HG03457 (cell line): ENCODE data around the gene ZGPAT.
"Not testable (repeated sequence)": the region's sequence is repeated elsewhere in the genome, so short reads cannot be mapped to it uniquely, and the experiment has no call there.

Experiments used
- ATAC-seq: cut with Tn5 transposase; IDR thresholded peaks from one replicate; pipeline ENCODE4 v1.9.1; 2021; ENCODE audit warnings: moderate number of reproducible peaks; ENCODE audit not compliant: unreplicated experiment

ZGPAT gene, protein sequence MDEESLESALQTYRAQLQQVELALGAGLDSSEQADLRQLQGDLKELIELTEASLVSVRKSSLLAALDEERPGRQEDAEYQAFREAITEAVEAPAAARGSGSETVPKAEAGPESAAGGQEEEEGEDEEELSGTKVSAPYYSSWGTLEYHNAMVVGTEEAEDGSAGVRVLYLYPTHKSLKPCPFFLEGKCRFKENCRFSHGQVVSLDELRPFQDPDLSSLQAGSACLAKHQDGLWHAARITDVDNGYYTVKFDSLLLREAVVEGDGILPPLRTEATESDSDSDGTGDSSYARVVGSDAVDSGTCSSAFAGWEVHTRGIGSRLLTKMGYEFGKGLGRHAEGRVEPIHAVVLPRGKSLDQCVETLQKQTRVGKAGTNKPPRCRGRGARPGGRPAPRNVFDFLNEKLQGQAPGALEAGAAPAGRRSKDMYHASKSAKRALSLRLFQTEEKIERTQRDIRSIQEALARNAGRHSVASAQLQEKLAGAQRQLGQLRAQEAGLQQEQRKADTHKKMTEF

GRCh38 chr20:63707558-63708300 is at the start of gene ZGPAT, which contains the start of gene ARFRP1:
Gene ZGPAT, plus strand, starts transcription at chr20:63708039. Its CDS starts 542 bp downstream, at chr20:63708581.
Gene ARFRP1, minus strand, starts transcription at chr20:63707976. Its CDS starts 885 bp downstream, at chr20:63707091.
- peak; percentile 51 for ATAC-seq

DNA sequence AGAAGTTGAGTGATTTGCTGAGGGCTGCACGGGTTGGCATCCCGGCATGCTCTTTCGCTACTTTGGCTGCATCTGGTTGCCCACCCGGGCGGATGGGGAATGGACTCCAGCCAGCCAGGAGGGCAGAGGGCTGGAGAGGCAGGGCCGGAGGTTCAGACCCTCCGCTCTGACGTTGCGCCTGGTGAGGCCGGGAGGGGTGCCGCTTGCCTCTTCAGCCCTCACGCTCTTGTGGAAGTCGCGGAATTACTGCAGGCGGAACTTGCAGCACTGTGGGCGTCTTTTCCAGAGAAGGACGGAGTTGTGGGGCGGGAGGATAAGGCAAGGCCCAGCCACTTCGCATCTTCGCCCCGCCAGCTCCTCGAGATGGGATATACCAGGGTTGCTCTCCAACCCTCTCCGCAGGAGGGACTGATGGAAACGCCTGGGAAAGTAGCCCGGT is 49.1 kb upstream of the ZGPAT start:
- peak; percentile 23 for ATAC-seq

- ATAC-seq = no peak
These were observed 48.5 kb upstream of the ZGPAT start for GRCh38 chr20:63659370-63659769.

DNA sequence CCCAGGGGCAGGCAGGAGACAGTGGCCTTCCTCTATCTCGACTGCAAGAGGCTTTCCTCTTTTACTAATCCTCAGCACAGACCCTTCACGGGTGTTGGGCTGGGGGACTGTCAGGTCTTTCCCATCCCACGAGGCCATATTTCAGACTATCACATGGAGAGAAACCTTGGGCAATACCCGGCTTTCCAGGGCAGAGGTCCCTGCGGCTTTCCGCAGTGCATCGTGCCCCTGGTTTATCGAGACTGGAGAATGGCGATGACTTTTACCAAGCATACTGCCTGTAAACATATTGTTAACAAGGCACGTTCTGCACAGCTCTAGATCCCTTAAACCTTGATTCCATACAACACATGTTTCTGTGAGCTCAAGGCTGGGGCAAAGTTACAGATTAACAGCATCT is 47.7 kb upstream of the ZGPAT start:
- not testable (repeated sequence) for ATAC-seq

DNA sequence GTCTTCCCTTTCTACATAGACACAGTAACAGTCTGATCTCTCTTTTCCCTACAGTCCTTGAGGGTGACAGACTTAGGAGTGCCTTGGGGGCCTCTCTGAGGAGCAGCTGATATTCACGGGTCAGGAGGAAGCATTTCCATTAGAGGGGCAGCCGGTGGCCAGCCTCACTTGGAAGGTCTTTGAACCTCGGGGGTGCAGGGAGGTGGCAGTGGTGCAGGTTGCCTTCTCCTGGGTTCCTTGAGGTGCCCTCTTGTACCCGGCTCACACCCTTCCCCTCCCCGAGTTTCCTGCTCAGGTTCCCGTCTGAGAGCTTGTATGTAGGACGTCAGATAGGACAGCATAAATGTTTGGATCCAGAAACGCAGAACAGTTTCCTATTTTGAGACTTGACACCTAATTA is 47.2 kb upstream of the ZGPAT start:
- ATAC-seq = no peak

GRCh38 chr20:63661108-63661507 is 46.7 kb upstream of the ZGPAT start:
- no peak for ATAC-seq

DNA sequence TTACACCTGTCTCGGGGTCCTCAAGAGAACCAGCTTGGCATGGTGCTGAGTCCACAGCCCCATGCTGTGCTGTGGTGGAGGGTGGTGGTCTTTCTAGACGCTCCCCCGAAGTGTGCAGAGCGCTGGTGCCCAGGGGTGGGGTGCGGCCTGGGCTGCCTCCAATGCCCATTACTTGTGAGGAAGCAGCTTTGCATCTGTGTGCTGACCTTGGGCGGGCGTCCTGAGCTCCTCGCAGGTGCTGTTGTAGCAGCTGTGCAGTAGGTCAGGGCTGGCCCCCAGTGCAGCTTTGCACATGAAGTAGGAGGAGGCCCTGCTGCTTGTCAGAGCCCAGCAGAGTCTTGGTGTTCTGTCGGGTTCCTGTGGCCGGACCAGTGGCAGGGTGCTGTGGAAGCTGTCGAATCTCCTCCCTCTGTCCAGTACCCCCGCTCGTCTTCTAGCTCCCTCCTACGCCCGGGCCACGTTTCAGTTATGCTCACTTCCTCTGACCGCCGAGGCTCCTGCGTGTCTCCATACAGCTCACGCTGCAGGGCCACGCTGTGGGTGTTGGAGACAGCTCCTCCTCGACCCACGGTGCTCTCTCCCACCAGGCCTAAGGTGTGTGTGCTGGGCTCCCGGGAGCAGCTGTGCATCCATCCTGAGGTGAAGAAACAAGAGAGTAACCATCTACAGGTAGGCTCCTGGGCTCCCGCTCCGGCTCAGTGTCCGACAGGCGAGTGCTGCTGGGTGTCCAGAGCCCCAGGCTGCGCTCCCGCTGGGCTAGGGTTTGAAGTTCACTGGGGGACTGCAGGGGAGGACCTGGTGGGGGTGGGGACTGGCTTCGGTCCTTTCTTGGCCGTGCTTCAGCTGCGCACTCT is 45.7 kb upstream of the ZGPAT start:
- no peak for ATAC-seq

DNA sequence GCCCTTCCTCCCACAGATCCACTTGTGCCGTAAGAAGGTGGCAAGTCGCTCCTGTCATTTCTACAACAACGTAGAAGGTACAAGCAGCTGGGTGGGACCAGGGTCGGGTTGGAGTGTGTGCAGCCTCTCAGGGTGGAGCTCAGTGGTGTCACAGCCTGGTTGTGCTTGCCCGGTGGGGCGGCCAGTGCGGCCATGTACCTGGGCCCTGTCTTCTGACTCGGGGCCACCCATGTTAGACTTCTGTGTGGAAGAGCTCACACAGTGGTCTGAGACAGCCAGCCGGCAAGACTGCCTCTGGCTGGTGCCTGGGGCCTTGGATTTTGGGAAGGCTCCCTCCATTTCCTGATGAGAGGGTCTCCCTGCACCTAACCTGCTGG is 45.0 kb upstream of the ZGPAT start:
- no peak for ATAC-seq

- ATAC-seq = no peak
These were observed 44.3 kb upstream of the ZGPAT start for GRCh38 chr20:63663332-63664066.

DNA sequence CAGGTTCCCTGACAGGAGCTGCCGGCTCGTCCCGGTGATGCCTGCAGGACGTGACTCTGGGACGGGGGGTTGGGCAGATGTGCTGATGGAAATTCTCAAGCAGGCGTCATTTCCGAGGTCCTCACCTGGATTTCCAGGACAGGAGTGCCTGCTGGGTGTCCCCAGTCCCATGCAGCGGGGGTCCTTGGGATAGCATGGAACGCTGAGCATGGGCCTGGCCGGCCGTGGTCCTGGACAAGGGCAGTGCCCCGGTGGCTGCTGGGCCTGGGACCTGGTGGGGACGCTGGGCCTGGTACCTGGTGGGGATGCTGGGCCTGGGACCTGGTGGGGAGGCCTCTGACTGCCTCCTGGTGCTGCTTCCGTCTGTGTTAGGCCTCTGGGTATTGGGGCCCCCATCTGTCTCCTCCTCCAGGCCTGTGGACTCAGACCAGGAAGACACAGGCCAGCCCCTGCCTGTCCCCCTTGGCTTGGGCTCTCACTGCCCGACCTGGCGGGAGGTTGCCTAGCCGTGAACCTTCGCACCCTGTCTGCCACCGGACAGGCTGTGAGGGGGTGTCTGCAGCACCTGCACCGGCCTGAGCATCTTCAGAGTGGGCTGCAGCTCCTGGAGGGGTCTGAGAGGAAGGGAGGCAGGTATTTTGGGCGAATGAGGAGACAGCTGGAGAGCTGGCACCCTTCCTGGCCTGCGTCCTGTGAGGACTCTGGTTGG is 43.5 kb upstream of the ZGPAT start:
- no peak for ATAC-seq

- no peak for ATAC-seq
These were observed 42.8 kb upstream of the ZGPAT start for GRCh38 chr20:63664861-63665594.

DNA sequence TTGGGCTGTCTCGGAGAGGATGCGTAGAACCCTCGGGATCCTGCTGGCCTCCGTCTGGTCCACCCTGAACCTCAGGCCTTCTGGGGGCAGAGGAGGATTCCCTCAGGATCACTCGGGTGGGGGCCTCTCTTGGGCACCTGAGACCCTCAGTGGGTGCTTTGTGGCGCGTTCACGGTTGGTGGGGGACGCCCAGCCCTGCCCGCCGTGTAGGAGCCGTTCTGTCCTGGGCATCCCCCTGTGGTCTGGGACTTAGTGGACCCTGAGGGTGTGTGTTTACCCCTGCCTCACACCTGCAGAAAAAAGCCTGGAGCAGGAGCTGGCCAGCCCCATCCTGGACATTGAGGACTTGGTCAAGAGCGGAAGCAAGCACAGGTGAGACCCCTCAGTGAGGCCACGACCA is 42.1 kb upstream of the ZGPAT start:
- no peak for ATAC-seq

DNA sequence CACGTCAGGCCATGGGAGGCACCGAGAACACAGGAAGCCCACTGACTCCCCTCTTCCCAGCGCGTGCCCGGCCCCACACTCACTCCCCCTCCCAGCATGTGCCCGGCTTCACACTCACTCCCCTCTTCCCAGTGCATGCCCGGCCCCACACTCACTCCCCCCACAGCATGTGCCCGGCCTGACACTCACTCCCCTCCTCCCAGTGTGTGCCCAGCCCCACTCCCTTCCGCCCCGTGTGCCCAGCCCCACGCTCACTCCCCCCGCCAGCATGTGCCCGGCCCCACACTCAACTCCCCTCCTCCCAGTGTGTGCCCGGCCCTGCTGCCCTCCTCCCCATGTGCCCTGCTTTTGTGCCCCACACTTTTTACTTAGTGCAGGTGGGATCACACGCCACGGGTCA is 40.0 kb upstream of the ZGPAT start:
- ATAC-seq = no peak

GRCh38 chr20:63668351-63668750 is 39.5 kb upstream of the ZGPAT start:
- no peak for ATAC-seq

- ATAC-seq = not testable (repeated sequence)
These were observed 36.1 kb upstream of the ZGPAT start for GRCh38 chr20:63671695-63672094.

- no peak for ATAC-seq
These were observed 35.2 kb upstream of the ZGPAT start for GRCh38 chr20:63672666-63673065.

GRCh38 chr20:63673951-63674350 is 33.9 kb upstream of the ZGPAT start:
- ATAC-seq = no peak

- no peak for ATAC-seq
These were observed 32.0 kb upstream of the ZGPAT start for GRCh38 chr20:63675681-63676368.
